MG63 (cell line): ENCODE measurements around the gene VIPAS39. TPM values are rescaled to one million over a fixed set of nuclear protein-coding genes. Genes with fewer than 3 reads are reported as not detected.
"Not testable (repeated sequence)": the region's sequence is repeated elsewhere in the genome, so short reads cannot be mapped to it uniquely, and the experiment has no call there.

Experiments
- DNase-seq: peaks from one replicate; pipeline ENCODE4 v3.0.0-alpha.2; 2020
- H3K27me3 ChIP-seq: fragments of 250-450 bp; sonication (Bioruptor Pico); 2 replicates; pipeline ENCODE4 v1.5.1; 2020; ENCODE audit warnings: mild to moderate bottlenecking, moderate library complexity
- H3K36me3 ChIP-seq: fragments of 250-450 bp; sonication (Bioruptor Pico); 2 replicates; pipeline ENCODE4 v1.5.1; 2020; ENCODE audit warnings: mild to moderate bottlenecking, moderate library complexity
- H3K4me3 ChIP-seq: fragments of 250-450 bp; sonication (Bioruptor Pico); 2 replicates; pipeline ENCODE4 v1.5.1; 2020; ENCODE audit warnings: mild to moderate bottlenecking, moderate library complexity
- H3K9me3 ChIP-seq: fragments of 250-450 bp; sonication (Bioruptor Pico); 2 replicates; pipeline ENCODE4 v1.5.1; 2020; ENCODE audit warnings: mild to moderate bottlenecking, moderate library complexity
- total RNA-seq: library from RNA; depleted of rRNA; stranded (reverse); fragments of >200 nt; shearing (Covaris generic); gene quantifications from 2 replicates; pipeline ENCODE4 v1.2.3, GENCODE V29; 2014; ENCODE audit warnings: low replicate concordance

The VIPAS39 gene
- total RNA-seq, 1 experiment from 2014 or later, result 27.7 TPM

DNA sequence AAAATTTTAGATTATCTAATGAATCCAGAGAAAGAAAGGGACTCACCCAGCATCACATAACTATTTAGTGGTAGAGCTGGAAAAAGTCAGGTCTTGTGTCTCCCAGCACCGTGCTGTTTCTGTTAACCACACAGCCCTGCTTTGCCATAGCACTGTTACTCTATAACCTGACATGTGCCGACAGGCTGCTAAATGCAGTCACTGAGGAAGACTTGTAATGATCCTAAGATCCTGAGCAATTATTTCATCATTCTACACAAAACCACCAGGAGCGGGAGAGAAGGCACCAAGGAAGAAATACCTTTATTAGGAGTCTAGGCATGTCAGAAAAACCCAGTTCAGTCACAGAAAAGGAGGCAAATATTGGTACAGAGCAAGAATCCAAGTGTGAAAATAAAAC is 31.0 kb downstream of the VIPAS39 start:
- Histone ChIP-seq H3K36me3 (no peaks in the 10 kb centered on the region; the same call in 1 of the 2 replicates), H3K27me3 (no peaks in the 10 kb centered on the region), H3K9me3 (no peaks in the 10 kb centered on the region), H3K4me3 (no peak overlapping the region)
- DNase-seq, result no peak

DNA sequence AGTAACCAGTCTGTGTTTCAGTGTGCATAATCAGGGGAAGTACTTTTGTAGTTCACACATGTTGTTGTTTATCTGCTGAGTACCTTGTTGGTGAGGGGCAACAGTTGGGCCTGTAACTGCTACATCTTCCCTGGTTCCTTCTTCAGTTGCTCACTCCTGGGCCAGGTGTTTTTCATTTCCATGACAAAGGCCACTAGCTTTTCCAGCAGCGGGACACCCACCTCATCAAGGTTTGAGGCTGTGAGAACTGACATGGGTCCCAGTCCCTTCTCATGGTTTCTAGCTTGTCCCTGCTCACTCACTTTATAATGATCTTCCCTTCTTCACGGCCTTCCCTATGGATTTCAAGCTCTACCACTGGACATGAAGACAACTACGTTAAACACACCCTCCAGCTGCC is 32.5 kb downstream of the VIPAS39 start:
- no peaks in the 10 kb centered on the region for H3K9me3 ChIP-seq
- no peak for DNase-seq
- H3K36me3 ChIP-seq, result no peaks in the 10 kb centered on the region; the same call in 1 of the 2 replicates
- H3K4me3 ChIP-seq, result no peak overlapping the region
- no peaks in the 10 kb centered on the region for H3K27me3 ChIP-seq

DNA sequence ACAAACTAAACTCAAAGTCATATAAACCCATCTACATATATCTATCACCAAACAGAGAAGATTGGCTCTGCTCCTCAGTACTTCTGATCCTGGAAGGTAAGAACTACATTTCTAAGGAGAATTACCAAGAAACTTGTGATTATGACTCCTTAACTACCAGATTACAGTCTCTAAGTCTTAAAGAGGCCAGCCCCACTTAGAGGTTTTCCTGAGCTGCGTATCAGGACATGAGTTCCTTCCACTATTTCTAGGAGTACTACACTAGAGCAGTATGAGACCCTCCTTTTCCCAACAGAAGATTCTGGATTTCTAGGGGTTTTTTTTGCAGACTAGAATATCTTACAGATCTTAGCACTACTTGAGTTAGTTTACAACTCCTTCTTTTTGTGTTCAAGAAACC is 34.0 kb downstream of the VIPAS39 start, which contains the start of gene NOXRED1:
NOXRED1 (minus strand) TSS at position 101 of the 400 bp plus-strand sequence. CDS start 634 bp downstream, outside the sequence.
- no peaks in the 10 kb centered on the region for H3K27me3 ChIP-seq
- no peak for DNase-seq
- H3K4me3 ChIP-seq, result no peak within 1 kb of the TSS
- H3K9me3 ChIP-seq, result no peaks in the 10 kb centered on the region
- H3K36me3 ChIP-seq, result no peaks in the 10 kb centered on the region; the same call in 1 of the 2 replicates

DNA sequence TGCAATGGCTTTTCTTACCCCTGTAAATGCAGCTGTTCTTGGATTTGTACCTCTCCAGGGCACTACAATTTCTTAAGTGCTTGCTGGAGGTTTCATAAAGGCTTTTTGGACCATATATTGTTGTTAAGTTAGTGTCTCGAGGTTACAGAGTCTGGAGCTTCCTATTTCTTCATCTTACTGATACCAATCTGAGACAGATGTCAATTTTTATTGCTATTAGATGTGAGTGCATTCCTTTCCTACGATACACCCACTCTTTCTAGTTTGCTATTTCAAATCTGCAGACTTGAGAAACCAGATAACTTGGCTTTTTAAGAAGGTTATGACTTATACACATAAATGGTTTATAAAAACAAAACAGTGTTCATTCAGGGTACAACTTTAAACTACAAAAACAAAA is 36.2 kb downstream of the VIPAS39 start:
- DNase-seq, result no peak
- Histone ChIP-seq H3K36me3 (no peaks in the 10 kb centered on the region; the same call in 1 of the 2 replicates), H3K9me3 (no peaks in the 10 kb centered on the region), H3K4me3 (no peak overlapping the region), H3K27me3 (no peaks in the 10 kb centered on the region)

DNA sequence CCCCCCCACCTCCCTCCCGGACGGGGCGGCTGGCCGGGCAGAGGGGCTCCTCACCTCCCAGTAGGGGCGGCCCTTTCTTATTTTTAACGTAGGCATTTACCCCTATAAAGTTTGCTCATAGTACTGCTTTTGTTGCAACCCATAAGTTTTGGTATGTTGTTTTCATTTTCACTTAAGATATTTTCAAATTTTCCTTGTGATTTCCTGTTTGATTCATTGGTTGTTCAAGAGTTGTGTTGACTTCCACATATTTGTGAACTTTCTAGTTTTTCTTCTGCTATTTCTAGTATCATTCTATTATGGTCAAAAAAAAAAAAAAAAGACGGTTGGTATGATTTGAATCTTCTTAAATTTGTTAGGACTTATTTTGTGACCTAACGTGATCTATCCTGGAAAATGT is 40.6 kb downstream of the VIPAS39 start:
- no peaks in the 10 kb centered on the region for H3K9me3 ChIP-seq
- no peak for DNase-seq
- no peaks in the 10 kb centered on the region for H3K36me3 ChIP-seq
- H3K27me3 ChIP-seq, result no peaks in the 10 kb centered on the region
- H3K4me3 ChIP-seq, result no peak overlapping the region

DNA sequence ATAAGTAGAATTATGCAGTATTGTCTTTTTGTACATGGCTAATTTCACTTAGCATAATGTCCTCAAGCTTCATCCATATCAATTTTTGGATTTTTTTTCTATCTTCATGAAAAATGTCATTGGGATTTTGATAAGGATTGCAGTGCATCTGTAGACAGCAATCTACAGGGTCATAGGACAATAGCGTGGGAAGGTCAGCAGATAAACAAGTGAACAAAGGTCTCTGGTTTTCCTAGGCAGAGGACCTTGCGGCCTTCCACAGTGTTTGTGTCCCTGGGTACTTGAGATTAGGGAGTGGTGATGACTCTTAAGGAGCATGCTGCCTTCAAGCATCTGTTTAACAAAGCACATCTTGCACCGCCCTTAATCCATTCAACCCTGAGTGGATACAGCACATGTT is 41.3 kb downstream of the VIPAS39 start:
- H3K27me3 ChIP-seq, H3K36me3 ChIP-seq, H3K4me3 ChIP-seq, DNase-seq, H3K9me3 ChIP-seq: not testable (repeated sequence)

DNA sequence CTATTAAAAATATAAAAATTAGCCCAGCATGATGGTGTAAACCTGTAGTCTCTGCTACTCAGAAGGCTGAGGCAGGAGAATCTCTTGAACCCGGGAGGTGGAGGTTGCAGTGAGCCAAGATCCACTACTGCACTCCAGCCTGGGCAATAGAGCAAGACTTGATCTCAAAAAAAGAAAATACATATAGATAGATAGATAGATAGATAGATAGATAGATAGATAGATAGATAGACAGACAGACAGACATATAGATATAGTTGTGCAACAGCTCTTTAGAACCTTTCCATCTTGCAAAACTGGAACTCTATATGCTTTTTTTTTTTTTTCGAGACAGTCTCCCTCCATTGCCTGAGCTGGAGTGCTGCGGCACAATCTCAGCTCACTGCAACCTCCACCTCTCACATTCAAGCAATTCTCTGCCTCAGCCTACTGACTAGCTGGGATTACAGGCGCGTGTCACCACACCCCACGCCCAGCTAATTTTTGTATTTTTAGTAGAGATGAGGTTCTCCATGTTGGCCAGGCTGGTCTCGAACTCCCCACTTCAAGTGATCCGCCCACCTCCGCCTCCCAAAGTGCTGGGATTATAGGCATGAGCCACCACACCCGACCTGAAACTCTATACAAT is 41.9 kb downstream of the VIPAS39 start:
- H3K4me3 ChIP-seq, H3K9me3 ChIP-seq, H3K36me3 ChIP-seq, H3K27me3 ChIP-seq, DNase-seq: not testable (repeated sequence)

DNA sequence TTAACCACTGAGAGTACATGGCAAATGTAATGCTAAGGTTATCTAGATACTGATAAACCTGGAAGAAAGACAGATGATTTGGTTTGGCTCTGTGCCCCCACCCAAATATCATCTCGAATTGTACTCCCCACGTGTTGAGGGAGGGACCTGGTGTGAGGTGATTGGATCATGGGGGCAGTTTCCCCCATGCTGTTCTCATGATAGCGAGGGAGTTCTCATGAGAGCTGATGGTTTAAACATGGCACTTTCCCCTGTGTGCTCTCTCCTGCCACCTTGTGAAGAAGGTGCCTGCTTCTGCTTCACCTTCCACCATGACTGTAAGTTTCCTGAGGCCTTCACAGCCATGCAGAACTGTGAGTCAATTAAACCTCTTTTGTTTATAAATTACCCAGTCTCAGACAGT is 48.3 kb downstream of the VIPAS39 start:
- DNase-seq, result no peak
- Histone ChIP-seq H3K4me3 (no peak overlapping the region), H3K9me3 (no peaks in the 10 kb centered on the region), H3K36me3 (no peaks in the 10 kb centered on the region), H3K27me3 (no peaks in the 10 kb centered on the region)

DNA sequence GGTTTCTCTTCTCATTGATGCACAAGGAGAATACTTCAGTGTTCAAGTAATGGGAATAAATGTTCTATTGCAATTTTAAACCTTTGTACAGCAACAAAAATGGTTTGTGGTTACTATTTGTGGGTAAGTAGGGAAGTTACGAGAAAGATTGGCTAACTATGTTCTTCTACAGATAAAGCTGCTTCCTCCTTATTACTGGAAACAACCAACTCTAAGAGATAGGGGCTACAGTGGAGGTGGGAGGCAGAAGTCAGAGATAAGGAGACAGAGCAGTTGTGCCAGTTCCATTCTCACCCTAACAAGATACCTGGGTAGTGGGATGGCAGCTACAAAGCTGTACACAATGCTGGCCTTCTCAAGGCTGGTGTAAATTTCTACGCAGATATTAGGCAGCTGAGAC is 50.2 kb downstream of the VIPAS39 start:
- Histone ChIP-seq H3K9me3 (no peaks in the 10 kb centered on the region), H3K36me3 (no peaks in the 10 kb centered on the region), H3K4me3 (no peak overlapping the region), H3K27me3 (no peaks in the 10 kb centered on the region)
- DNase-seq, result no peak

DNA sequence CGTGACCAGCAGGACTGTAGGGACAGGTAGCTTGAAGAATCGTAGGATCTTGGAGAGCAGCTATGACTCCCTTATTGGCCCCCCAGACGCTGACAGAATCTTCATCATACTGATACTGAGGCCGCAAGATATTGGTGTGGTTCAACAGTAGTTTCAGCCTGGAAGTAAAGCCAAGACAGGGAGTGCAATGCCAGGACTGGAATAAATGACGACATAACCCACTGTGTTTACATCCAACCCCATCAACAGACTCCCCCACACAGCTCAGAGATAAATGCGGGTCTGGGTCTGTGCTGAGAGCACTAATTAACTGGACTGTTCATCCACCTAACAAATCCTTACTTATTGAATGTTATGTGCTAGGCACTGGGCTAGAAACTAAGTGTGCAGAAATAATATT is 50.7 kb downstream of the VIPAS39 start:
- no peaks in the 10 kb centered on the region for H3K9me3 ChIP-seq
- H3K4me3 ChIP-seq, result no peak overlapping the region
- no peak for DNase-seq
- no peaks in the 10 kb centered on the region for H3K27me3 ChIP-seq
- no peaks in the 10 kb centered on the region for H3K36me3 ChIP-seq

DNA sequence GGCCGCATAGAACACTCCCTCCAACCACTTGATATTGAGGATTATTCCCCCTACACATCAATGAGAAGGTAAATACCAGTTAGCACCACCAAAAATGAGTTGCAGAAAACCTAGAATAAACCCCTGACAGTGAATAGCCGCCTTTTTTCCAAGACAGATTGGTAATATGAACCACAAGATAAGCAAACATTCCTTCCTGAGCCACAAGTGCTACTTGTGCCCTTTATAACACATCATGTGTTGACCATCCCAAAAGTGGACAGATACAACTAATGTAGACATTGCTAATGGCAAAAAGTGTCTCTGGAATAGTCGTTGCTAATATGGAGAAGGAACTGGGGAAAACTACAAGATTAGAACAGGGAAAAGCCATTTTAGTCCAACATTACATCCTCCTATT is 51.3 kb downstream of the VIPAS39 start:
- no peaks in the 10 kb centered on the region for H3K27me3 ChIP-seq
- H3K36me3 ChIP-seq, result no peaks in the 10 kb centered on the region
- no peak overlapping the region for H3K4me3 ChIP-seq
- no peaks in the 10 kb centered on the region for H3K9me3 ChIP-seq
- DNase-seq, result no peak

DNA sequence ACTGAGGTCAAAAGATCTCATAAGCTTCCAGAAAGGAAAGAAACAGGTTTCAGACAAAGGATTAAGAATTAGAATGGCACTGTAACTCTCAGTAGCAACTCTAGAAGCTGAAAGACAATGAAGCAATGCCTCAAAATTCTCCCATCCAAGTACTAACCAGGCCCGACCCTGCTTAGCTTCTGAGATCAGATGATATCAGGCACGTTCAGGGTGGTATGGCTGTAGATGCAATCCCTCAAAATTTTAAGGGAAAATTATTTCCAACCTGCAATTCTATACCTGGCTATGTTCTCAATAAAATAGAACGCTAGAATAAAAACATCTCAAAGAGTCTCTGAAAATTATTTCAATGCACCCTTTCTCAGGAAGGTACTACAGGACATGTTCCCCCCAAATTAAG is 53.6 kb downstream of the VIPAS39 start:
- no peak for DNase-seq

DNA sequence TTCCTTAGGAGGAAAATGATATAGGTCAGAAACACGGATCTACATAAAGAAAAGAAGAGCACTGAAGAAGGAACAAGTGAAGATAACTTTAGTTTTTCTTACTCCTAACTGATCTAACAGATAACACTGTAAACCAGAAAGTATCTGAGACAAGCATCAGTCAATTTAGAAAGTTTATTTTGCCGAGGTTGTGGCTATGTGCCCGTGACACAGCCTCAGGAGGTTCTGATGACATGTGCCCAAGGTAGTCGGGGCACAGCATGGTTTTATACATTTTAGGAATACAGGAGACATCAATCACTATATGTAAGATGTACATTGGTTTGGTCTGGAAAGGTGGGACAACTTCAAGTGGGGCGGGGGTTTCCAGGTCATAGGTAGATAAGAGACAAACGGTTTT is 57.2 kb downstream of the VIPAS39 start:
- Histone ChIP-seq H3K4me3 (no peak overlapping the region), H3K27me3 (no peaks in the 10 kb centered on the region), H3K9me3 (no peaks in the 10 kb centered on the region), H3K36me3 (no peaks in the 10 kb centered on the region)
- no peak for DNase-seq

More for the DNA sequence above, 53.6 kb downstream of the VIPAS39 start:
- H3K9me3 ChIP-seq, result no peaks in the 10 kb centered on the region
- H3K36me3 ChIP-seq, result no peaks in the 10 kb centered on the region
- H3K4me3 ChIP-seq, result no peak overlapping the region
- H3K27me3 ChIP-seq, result no peaks in the 10 kb centered on the region

DNA sequence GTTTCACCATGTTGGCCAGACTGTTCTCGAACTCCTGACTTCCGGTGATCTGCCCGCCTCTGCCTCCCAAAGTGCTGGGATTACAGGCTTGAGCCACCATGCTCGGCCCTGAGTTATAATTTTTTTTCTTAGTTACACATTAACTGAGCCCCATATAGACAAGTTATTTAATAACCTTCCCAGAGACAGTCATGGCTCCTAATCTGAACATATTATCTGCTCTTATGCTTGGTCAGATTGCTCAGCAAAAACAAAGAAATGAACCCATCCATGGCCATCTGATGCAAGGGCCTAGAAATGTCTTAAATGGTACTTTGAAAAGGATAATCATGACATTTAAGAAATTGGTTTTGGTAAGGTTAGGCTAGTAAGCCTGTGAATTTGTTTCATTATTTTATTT is 67.2 kb downstream of the VIPAS39 start:
- H3K36me3 ChIP-seq, result no peaks in the 10 kb centered on the region
- H3K27me3 ChIP-seq, result no peaks in the 10 kb centered on the region
- no peak overlapping the region for H3K4me3 ChIP-seq
- no peak for DNase-seq
- H3K9me3 ChIP-seq, result no peaks in the 10 kb centered on the region

DNA sequence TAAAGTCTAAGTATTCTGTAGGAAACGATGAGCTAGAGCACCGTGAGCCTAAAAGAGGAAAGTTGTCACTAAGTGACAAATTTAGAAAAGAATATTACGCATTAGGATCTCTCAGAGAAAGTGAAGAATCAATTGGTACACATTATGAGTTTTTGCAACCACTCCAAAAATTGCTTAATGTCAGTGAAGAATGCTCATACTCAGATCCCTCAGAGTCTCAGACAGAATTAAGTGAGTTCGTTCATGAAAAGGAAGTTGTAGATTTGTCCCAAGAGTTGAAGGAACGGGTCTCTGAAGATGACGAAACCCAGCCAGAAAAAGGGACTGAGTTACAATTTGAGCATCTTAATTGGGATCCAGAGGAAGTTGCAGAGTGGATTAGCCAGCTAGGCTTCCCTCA is 78.7 kb downstream of the VIPAS39 start:
- no peak for DNase-seq
- H3K27me3 ChIP-seq, result no peaks in the 10 kb centered on the region
- no peaks in the 10 kb centered on the region for H3K36me3 ChIP-seq
- no peak overlapping the region for H3K4me3 ChIP-seq
- H3K9me3 ChIP-seq, result no peaks in the 10 kb centered on the region

DNA sequence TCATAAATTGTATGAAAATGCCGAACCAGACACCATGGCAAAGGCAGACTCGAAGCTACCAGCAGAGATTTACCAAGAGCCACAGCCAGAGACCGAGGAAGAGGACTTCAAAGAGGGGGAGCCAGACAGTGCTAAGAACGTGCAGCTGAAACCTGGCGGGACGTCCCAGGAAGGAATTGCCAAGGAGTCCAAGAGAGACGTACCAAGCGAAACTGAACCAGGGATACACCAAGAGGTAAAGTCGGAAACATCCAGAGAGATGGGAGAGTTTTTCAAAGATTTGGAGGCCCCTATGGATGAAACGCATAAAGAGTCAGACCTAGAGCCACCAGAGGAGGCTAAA is 79.9 kb downstream of the VIPAS39 start:
- H3K36me3 ChIP-seq, result no peaks in the 10 kb centered on the region
- H3K27me3 ChIP-seq, result no peaks in the 10 kb centered on the region
- H3K4me3 ChIP-seq, result peak overlapping the region; percentile 86
- H3K9me3 ChIP-seq, result no peaks in the 10 kb centered on the region
- DNase-seq, result no peak

DNA sequence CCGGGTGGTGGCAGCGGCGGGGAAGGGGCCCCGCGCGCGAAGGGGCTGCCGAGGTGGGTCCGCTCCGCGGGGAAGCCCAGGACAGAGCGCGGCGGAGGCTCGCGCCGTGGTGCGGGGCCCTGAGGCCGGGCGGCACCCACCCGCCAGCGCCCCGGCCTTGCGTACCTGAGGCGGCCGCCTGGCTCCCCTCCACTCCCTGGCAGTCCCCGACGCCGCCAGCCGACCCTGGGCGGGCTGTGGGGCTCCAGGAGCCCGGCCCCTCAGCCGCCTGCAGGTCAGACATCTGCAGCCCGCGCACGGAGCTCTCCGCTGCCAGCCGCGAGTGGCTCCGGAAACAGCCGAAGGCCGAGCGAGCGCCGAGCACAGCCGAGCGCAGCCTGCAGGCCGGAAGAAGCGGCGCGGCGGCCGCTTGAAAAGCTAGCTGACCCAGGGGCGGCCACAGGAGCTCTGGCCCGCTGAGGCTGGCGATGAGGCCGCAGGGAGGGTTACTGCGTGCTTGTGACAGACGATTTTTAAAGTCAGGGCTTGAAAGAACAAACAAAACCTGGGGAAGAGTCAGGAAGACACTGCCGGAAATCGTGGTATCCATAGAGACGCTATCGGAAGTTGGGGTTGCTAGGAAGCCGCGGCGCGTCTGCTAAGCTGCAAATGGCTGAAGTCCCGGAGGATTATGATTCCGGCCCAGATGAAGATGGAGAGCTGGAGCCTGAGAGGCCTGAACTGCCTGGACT is 80.5 kb downstream of the VIPAS39 start, which contains the start of the genes SAMD15 and TMED8:
SAMD15 (plus strand) TSS at position 609 of the 731 bp plus-strand sequence; CDS start at position 649, 40 bp downstream.
TMED8 (minus strand) TSS at position 324 of the 731 bp plus-strand sequence; CDS start at position 283, 41 bp downstream.
- DNase-seq, result peak; percentile 74

More for the DNA sequence above, 80.5 kb downstream of the VIPAS39 start, which contains the start of the genes SAMD15 and TMED8:
- Histone ChIP-seq H3K9me3 (no peaks in the 10 kb centered on the region), H3K36me3 (no peaks in the 10 kb centered on the region), H3K27me3 (no peaks in the 10 kb centered on the region), H3K4me3 (peak within 1 kb of the TSS; percentile 86)
